ENCODE results near the gene ATL3.
"Not testable (repeated sequence)": the region's sequence is repeated elsewhere in the genome, so short reads cannot be mapped to it uniquely, and the experiment has no call there.

- TF ChIP-seq CTCF, POLR2A (IDR thresholded peaks at IDR 0.05): not testable (repeated sequence)
These were observed 92.3 kb downstream of the ATL3 start for GRCh38 chr11:63578882-63579281.
